MM.1S (cell line): Measurements from ENCODE around the gene HOXD11.

ENCODE experiments used
- CTCF ChIP-seq: fragments of 300-600 bp; sonication (generic); IDR thresholded peaks from 2 replicates; pipeline ENCODE4 v1.5.1; 2016; ENCODE audit warnings: antibody characterized with exemption, low read length, mixed read lengths
- EZH2 ChIP-seq: fragments of 300-600 bp; sonication (generic); optimal IDR thresholded peaks from 2 replicates; pipeline ENCODE3; 2017; ENCODE audit warnings: low read depth, mild to moderate bottlenecking, antibody characterized with exemption, low read length, mixed read lengths

GRCh38 chr2:176158186-176158591, 51.1 kb downstream of the HOXD11 start:
- TF ChIP-seq CTCF (no peak), EZH2 (no peak)
